Activated T-helper 17 cell treated with anti-CD3 and anti-CD28 coated beads, Interleukin-2, amount 50 U/mL, for 72 hours (primary cell): ENCODE results near the gene LGALS7. TPM values are rescaled to one million over a fixed set of nuclear protein-coding genes. Genes with fewer than 3 reads are reported as not detected.
A peak's percentile ranks its signal among the peaks of the same experiment; 100 is the strongest.

ENCODE experiments used
- ATAC-seq: fragments of 150-1000 bp; cut with Tn5 transposase; replicated peaks from 2 replicates; pipeline ENCODE4 v1.10.0; 2021; ENCODE audit warnings: mild to moderate bottlenecking, moderate library complexity
- H3K27ac Mint-ChIP-seq: one replicate; pipeline ENCODE4 v1.8.0; 2022; ENCODE audit warnings: mixed read lengths
- H3K27me3 Mint-ChIP-seq: one replicate; pipeline ENCODE4 v1.8.0; 2022; ENCODE audit warnings: mixed read lengths
- H3K36me3 Mint-ChIP-seq: one replicate; pipeline ENCODE4 v1.8.0; 2022; ENCODE audit warnings: low read depth, mild to moderate bottlenecking, mixed read lengths
- H3K4me1 Mint-ChIP-seq: one replicate; pipeline ENCODE4 v1.8.0; 2022; ENCODE audit warnings: mixed read lengths
- H3K4me3 Mint-ChIP-seq: one replicate; pipeline ENCODE4 v1.8.0; 2022; ENCODE audit warnings: mild to moderate bottlenecking, mixed read lengths
- H3K9me3 Mint-ChIP-seq: one replicate; pipeline ENCODE4 v1.8.0; 2022; ENCODE audit warnings: mixed read lengths
- total RNA-seq, 2 donors: library from RNA; stranded (reverse); gene quantifications; one replicate each; pipeline ENCODE4 v1.2.3, GENCODE V29; 2022

LGALS7 gene
- total RNA-seq, 2 donors from 2014 or later: not detected

DNA sequence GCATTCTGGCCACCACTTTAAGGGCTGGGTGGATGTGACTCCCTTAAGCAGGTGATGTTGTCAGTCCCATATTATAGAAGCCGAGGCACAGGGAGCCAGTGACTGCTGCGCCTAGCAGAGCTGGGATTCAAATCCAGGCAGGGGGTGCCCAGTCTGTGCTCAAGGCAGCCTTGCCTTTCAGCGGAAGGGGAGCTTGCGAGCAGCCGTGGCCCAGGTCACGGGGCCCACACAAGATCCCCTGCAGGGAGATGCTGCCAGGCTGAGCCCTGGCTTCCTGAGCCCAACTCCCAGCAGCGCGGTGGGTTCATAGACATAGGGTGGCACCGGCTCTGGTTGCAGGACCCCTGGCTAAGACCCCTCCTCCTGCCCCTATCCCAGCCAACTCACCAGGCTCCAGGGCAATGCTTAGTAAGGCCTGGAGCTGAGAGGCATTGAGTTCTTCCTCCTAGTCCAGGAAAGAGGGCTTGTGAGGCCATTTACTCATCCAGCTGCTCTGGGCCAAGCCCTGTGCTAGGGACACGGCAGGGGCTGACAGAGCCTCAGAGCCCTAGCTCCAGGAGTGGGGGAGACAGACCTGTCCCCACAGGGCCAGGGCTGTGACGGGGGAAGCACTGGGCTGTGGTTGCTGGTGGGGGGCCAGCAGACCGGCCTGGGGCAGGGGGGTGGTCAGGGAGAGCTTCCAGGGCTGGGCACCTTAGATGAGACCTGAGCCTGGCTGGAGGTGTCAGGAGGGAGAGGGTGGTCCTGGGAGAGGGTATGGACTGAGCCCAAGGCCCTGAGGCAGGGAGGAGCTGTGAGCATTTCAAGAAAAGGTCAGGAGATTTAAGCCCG, 38.7 kb downstream of the LGALS7 start:
- Mint-ChIP-seq H3K36me3 (peaks cover 36% of the 10 kb centered on the region), H3K4me3 (peak overlapping the region; percentile 80), H3K9me3 (no peaks in the 10 kb centered on the region), H3K4me1 (peaks cover 27% of the 10 kb centered on the region), H3K27me3 (no peaks in the 10 kb centered on the region), H3K27ac (peak overlapping the region; percentile 88)
- peak; percentile 9 for ATAC-seq

GRCh38 chr19:38734176-38734425, 39.2 kb downstream of the LGALS7 start:
- H3K4me1 Mint-ChIP-seq: peaks cover 29% of the 10 kb centered on the region
- peak overlapping the region; percentile 80 for H3K4me3 Mint-ChIP-seq
- peak; percentile 65 for ATAC-seq
- H3K27me3 Mint-ChIP-seq: no peaks in the 10 kb centered on the region
- H3K36me3 Mint-ChIP-seq: peaks cover 40% of the 10 kb centered on the region
- no peaks in the 10 kb centered on the region for H3K9me3 Mint-ChIP-seq
- H3K27ac Mint-ChIP-seq: peak overlapping the region; percentile 88

- no peaks in the 10 kb centered on the region for H3K27me3 Mint-ChIP-seq
- no peaks in the 10 kb centered on the region for H3K9me3 Mint-ChIP-seq
- peaks cover 44% of the 10 kb centered on the region for H3K36me3 Mint-ChIP-seq
- H3K4me3 Mint-ChIP-seq: peak overlapping the region; percentile 80
- peak overlapping the region; percentile 88 for H3K27ac Mint-ChIP-seq
- peak; percentile 33 for ATAC-seq
- peaks cover 24% of the 10 kb centered on the region for H3K4me1 Mint-ChIP-seq
These were observed 39.7 kb downstream of the LGALS7 start for GRCh38 chr19:38733493-38734175.

DNA sequence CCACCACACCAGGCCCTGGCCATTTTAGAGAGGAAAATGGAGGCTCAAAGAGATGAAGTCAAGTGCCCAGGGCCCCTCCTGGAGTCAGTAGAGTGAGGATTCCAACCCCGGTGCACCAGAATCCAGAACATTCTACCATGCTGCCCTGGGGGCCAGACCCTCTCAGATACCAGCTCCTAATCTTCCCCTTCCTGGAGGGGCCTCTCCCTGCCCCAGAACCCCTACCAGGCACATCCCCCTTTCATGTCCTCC, 40.1 kb downstream of the LGALS7 start:
- H3K27ac Mint-ChIP-seq: peak overlapping the region; percentile 88
- H3K4me3 Mint-ChIP-seq: peak overlapping the region; percentile 80
- no peaks in the 10 kb centered on the region for H3K27me3 Mint-ChIP-seq
- H3K36me3 Mint-ChIP-seq: peaks cover 48% of the 10 kb centered on the region
- peaks cover 21% of the 10 kb centered on the region for H3K4me1 Mint-ChIP-seq
- no peaks in the 10 kb centered on the region for H3K9me3 Mint-ChIP-seq
- ATAC-seq: no peak

DNA sequence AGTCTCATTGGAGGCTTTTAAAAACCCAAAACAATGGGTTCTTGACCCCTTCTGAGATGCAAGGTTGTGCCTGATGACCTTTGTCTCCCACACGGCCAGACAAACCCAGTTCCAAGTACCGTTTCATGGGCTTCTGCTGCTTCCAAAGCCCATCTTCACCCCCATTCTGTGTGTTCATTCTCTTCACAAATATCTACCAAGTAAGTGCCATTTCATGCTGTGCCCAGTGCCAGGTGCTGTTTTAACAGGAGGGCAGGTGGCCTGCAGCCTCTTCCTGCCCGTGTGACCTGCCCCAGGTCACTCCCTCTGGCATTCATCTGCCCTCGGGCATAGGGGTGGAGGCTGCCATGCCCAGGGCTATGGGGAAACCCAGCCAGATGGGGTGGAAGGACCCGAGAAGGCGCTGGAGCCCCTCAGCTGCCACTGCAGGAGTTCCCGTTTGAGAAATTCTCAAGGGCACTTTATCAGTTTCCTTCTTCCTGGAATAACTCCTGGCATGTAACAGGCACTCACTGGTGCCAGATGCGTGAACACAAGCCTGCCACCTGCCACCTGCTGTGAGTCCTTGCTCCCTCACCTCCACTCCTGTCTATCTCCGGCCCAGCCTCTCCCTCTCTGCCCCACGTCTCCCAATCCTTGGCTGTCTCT, 41.5 kb downstream of the LGALS7 start:
- H3K4me3 Mint-ChIP-seq: no peak overlapping the region
- ATAC-seq: no peak
- peaks cover 15% of the 10 kb centered on the region for H3K4me1 Mint-ChIP-seq
- no peaks in the 10 kb centered on the region for H3K27me3 Mint-ChIP-seq
- peak overlapping the region; percentile 88 for H3K27ac Mint-ChIP-seq
- no peaks in the 10 kb centered on the region for H3K9me3 Mint-ChIP-seq
- peaks cover 57% of the 10 kb centered on the region for H3K36me3 Mint-ChIP-seq

DNA sequence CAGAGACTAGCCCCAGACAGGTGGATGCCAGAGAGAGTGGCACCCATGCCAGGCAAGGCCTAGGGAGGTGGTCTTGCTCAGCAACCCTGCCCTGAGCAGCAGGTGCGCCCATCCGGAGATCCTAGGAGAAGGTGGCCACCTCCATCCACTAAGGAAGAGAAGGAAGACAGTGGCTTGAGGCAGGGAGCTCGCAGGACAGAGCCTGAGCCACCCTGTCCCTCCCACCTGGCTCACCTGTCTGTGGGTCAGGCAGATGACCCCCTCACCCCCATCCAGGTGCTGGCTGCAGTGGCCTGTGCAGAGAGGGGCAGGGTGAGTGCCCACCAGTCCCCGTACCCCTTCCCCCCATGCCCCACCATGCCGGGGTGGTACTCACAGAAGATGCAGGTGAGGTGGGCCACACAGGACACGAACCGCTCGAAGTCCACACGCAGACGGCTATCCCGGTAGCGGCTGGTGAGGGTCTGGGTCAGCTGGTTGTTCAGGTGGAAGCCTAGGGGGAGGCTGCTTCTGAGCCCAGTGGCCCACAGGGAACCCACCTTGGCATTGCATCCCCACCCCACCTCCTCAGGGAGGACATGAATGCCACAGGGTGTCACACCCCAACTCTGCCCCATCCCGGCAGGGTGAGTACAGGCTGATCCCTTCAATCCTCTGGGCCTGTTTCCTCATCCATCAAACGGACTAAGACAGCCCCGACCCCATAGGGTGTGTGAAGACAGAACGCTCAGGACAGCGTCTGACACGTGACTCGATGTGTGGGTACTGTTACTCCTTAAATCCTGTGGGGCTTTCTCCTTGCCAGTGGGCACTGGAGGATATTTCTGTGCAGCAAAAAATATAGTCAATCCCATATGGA, 42.4 kb downstream of the LGALS7 start:
- H3K27ac Mint-ChIP-seq: peak overlapping the region; percentile 88
- H3K4me3 Mint-ChIP-seq: no peak overlapping the region
- peaks cover 65% of the 10 kb centered on the region for H3K36me3 Mint-ChIP-seq
- no peaks in the 10 kb centered on the region for H3K9me3 Mint-ChIP-seq
- no peak for ATAC-seq
- H3K4me1 Mint-ChIP-seq: peaks cover 15% of the 10 kb centered on the region
- H3K27me3 Mint-ChIP-seq: no peaks in the 10 kb centered on the region

DNA sequence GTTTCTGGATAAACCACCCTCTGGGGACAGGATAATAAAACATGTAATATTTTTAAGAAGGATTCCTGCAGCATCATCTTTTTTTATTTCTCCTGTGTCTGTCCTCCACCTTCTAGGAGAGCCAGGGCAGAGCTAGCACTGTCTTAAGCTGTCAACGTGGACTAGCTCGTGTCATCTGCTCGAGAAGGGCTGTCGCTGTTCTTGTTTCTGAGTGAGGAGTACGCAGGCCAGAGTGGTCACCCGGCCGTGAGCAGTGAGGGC, 42.9 kb downstream of the LGALS7 start:
- ATAC-seq: no peak
- H3K9me3 Mint-ChIP-seq: no peaks in the 10 kb centered on the region
- peaks cover 70% of the 10 kb centered on the region for H3K36me3 Mint-ChIP-seq
- peak overlapping the region; percentile 82 for H3K27ac Mint-ChIP-seq
- H3K4me1 Mint-ChIP-seq: peaks cover 15% of the 10 kb centered on the region
- no peak overlapping the region for H3K4me3 Mint-ChIP-seq
- no peaks in the 10 kb centered on the region for H3K27me3 Mint-ChIP-seq

GRCh38 chr19:38729653-38730469, 43.5 kb downstream of the LGALS7 start:
- Mint-ChIP-seq H3K27me3 (no peaks in the 10 kb centered on the region), H3K36me3 (peaks cover 70% of the 10 kb centered on the region), H3K4me3 (no peak overlapping the region), H3K27ac (peak overlapping the region; percentile 82), H3K9me3 (no peaks in the 10 kb centered on the region), H3K4me1 (peaks cover 15% of the 10 kb centered on the region)
- peak; percentile 68 for ATAC-seq

GRCh38 chr19:38728752-38729541, 44.4 kb downstream of the LGALS7 start:
- Mint-ChIP-seq H3K27ac (peak overlapping the region; percentile 82), H3K36me3 (peaks cover 73% of the 10 kb centered on the region), H3K27me3 (no peaks in the 10 kb centered on the region), H3K4me1 (peaks cover 12% of the 10 kb centered on the region), H3K9me3 (no peaks in the 10 kb centered on the region), H3K4me3 (no peak overlapping the region)
- no peak for ATAC-seq

- no peak overlapping the region for H3K4me3 Mint-ChIP-seq
- H3K4me1 Mint-ChIP-seq: peaks cover 9% of the 10 kb centered on the region
- no peak overlapping the region for H3K27ac Mint-ChIP-seq
- peaks cover 81% of the 10 kb centered on the region for H3K36me3 Mint-ChIP-seq
- no peaks in the 10 kb centered on the region for H3K9me3 Mint-ChIP-seq
- H3K27me3 Mint-ChIP-seq: no peaks in the 10 kb centered on the region
- no peak for ATAC-seq
These were observed 45.3 kb downstream of the LGALS7 start for GRCh38 chr19:38727868-38728660.

DNA sequence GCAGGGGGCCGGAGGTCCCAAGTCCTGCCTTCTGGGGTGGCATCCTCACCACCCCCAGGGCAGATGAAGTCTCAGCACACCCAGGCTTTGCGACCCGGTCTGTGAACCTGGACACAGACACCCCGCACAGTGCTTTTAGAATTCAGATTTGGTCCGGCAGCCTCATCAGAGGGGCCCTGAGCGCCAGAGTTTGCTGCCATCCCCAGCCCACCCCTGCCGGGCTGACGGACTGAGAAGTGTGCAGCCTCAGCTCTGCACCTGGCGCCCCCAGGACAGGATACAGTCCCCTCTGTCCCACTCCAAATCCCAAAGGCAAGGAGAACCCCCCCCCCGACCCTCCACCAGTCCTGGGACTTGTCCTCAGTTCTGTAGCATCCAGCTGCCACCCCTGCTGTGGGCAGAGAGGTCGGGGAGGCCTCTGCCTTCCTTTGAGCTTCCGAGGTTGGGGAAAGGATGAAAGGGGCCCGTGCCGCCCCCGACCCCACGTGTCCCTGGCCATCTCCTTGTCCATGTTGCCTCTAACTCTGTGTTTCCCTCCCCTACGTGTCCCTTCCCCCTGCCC, 45.9 kb downstream of the LGALS7 start:
- no peak overlapping the region for H3K27ac Mint-ChIP-seq
- H3K4me3 Mint-ChIP-seq: no peak overlapping the region
- no peaks in the 10 kb centered on the region for H3K9me3 Mint-ChIP-seq
- H3K27me3 Mint-ChIP-seq: no peaks in the 10 kb centered on the region
- ATAC-seq: no peak
- peaks cover 5% of the 10 kb centered on the region for H3K4me1 Mint-ChIP-seq
- H3K36me3 Mint-ChIP-seq: peaks cover 82% of the 10 kb centered on the region

DNA sequence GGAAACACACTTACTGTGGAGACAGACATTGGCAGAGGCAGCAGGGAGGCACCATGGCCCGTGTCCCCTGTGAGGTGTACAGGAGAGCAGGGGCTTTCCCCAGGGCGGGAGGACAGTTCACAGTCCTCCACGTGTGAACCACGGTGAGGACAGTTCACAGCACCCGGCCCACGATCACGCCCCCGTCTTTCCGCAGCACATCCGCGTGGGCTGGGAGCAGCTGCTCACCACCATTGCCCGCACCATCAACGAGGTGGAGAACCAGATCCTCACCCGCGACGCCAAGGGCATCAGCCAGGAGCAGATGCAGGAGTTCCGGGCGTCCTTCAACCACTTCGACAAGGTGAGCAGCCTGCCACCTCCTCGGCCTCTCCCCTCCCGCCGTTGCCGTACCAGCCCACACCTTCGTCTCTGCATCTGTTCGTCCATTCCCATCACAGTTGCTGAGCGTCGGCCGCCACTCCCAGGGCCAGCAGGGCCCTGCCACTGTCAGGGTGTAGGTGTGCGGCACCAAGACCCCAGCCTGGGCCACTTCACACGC, 46.5 kb downstream of the LGALS7 start:
- no peak overlapping the region for H3K27ac Mint-ChIP-seq
- no peak overlapping the region for H3K4me3 Mint-ChIP-seq
- no peaks in the 10 kb centered on the region for H3K9me3 Mint-ChIP-seq
- H3K27me3 Mint-ChIP-seq: no peaks in the 10 kb centered on the region
- peaks cover 5% of the 10 kb centered on the region for H3K4me1 Mint-ChIP-seq
- H3K36me3 Mint-ChIP-seq: peaks cover 76% of the 10 kb centered on the region
- peak; percentile 28 for ATAC-seq
